Endothelial cell (in vitro differentiated cells): ENCODE measurements around the gene ZBBX. TPM values are rescaled to one million over a fixed set of nuclear protein-coding genes. Genes with fewer than 3 reads are reported as not detected.

Source experiments
- DNase-seq: peaks from one replicate; pipeline ENCODE4 v3.0.0; 2021; ENCODE audit warnings: low spot score
- H3K27ac Mint-ChIP-seq: one replicate; pipeline ENCODE4 v1.8.0; 2021; ENCODE audit warnings: mixed read lengths, inconsistent platforms; ENCODE audit not compliant: unreplicated experiment
- H3K27me3 Mint-ChIP-seq: one replicate; pipeline ENCODE4 v1.8.0; 2021; ENCODE audit warnings: mild to moderate bottlenecking, moderate library complexity, mixed read lengths, inconsistent platforms; ENCODE audit not compliant: unreplicated experiment
- H3K36me3 Mint-ChIP-seq: one replicate; pipeline ENCODE4 v1.8.0; 2021; ENCODE audit warnings: mild to moderate bottlenecking, low read depth, mixed read lengths, inconsistent platforms; ENCODE audit not compliant: unreplicated experiment
- H3K4me1 Mint-ChIP-seq: one replicate; pipeline ENCODE4 v1.8.0; 2021; ENCODE audit warnings: mild to moderate bottlenecking, mixed read lengths, inconsistent platforms; ENCODE audit not compliant: unreplicated experiment
- H3K4me3 Mint-ChIP-seq: one replicate; pipeline ENCODE4 v1.8.0; 2021; ENCODE audit warnings: mild to moderate bottlenecking, mixed read lengths, inconsistent platforms; ENCODE audit not compliant: unreplicated experiment
- H3K9me3 Mint-ChIP-seq: one replicate; pipeline ENCODE4 v1.8.0; 2021; ENCODE audit warnings: mixed read lengths, inconsistent platforms; ENCODE audit not compliant: unreplicated experiment
- total RNA-seq: library from RNA; stranded (reverse); fragmentation: NEBNext Ultra II Directional; extraction: Animal tissue kit (Norgen Biotek cat#: 25700); gene quantifications from one replicate; pipeline ENCODE4 v1.2.1, GENCODE V29; 2021; ENCODE audit not compliant: unreplicated experiment
- TF ChIP-seq, protein P1 (sequence below): fragments of 200-600 bp; sonication (generic); IDR thresholded peaks from one replicate; pipeline ENCODE4 v1.5.0; 2021; ENCODE audit warnings: antibody characterized with exemption; ENCODE audit not compliant: unreplicated experiment

The ZBBX gene
- total RNA-seq, 1 donor from 2014 or later, result 3.2 TPM

DNA sequence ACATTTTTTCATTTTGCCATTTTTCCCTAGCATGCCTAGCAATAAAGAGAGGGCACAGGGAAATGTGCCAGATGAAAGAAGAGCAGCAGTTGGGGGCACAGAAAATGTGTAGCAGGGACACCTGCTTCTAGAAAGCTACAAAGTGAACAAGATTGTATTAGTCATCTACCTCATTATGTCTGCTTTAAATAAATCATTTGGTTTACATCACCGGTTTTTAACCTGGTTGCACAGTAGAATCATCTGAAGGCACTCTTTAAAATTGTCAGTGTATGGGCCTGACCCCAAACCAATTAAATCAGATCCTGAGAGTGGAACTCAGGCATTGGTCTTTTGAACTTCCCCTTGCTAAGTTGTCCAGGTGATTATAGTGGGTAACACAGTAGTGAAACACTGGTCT, 73.8 kb downstream of the ZBBX start:
- TF ChIP-seq, protein P1, sequence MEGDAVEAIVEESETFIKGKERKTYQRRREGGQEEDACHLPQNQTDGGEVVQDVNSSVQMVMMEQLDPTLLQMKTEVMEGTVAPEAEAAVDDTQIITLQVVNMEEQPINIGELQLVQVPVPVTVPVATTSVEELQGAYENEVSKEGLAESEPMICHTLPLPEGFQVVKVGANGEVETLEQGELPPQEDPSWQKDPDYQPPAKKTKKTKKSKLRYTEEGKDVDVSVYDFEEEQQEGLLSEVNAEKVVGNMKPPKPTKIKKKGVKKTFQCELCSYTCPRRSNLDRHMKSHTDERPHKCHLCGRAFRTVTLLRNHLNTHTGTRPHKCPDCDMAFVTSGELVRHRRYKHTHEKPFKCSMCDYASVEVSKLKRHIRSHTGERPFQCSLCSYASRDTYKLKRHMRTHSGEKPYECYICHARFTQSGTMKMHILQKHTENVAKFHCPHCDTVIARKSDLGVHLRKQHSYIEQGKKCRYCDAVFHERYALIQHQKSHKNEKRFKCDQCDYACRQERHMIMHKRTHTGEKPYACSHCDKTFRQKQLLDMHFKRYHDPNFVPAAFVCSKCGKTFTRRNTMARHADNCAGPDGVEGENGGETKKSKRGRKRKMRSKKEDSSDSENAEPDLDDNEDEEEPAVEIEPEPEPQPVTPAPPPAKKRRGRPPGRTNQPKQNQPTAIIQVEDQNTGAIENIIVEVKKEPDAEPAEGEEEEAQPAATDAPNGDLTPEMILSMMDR, result no peak
- H3K27ac Mint-ChIP-seq, result no peak overlapping the region
- H3K27me3 Mint-ChIP-seq, result no peaks in the 10 kb centered on the region
- DNase-seq, result no peak
- no peaks in the 10 kb centered on the region for H3K4me1 Mint-ChIP-seq
- no peaks in the 10 kb centered on the region for H3K9me3 Mint-ChIP-seq
- H3K4me3 Mint-ChIP-seq, result no peak overlapping the region
- no peaks in the 10 kb centered on the region for H3K36me3 Mint-ChIP-seq

DNA sequence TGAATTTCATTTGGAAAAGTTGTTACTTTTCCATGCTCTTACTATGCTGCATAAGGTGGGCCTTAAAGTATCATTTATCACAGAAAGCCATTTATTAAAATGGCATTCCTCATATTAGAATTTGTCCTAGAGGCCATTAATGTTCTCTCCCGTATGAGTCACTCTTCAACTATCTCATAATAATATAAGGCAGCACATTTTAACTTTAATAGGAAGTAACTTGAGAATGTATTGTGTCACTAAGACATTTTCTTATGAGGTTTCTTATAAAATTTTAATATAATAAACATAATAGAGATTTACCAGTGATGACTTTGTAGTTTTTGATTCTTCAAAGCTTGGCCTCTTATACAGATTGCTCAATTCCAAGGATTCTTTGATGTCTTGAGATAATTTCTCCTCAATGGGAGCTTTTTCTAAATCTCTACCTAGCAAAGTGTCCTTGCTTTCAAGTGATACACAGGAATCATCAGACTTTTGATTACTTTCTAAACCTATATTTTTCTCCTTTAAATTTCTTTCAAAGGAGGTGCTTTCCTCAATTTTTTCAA, 74.7 kb downstream of the ZBBX start:
- TF ChIP-seq, protein P1, result no peak
- Mint-ChIP-seq H3K9me3 (no peaks in the 10 kb centered on the region), H3K4me1 (no peaks in the 10 kb centered on the region), H3K27me3 (no peaks in the 10 kb centered on the region), H3K36me3 (no peaks in the 10 kb centered on the region), H3K4me3 (no peak overlapping the region), H3K27ac (no peak overlapping the region)
- no peak for DNase-seq

DNA sequence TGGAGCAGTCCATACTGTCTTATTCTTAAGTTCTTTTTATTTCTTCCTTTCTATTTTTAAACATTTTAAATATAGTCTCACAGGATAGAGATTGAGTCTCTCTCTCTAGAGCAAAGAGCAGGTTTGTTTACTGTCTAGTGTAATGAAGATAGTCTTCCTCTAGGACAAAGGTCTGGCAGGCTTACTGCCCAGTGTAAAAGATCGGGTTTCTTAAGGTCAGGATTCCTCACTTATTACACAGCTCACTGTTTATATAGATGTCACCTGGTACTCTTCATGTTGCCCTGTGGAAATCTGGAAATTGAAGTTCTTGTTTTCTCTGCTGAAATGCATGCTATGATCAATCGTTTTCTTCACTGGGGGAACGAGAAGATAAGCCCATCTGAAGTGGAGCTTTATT, 76.0 kb downstream of the ZBBX start:
- no peak overlapping the region for H3K27ac Mint-ChIP-seq
- H3K27me3 Mint-ChIP-seq, result no peaks in the 10 kb centered on the region
- TF ChIP-seq, protein P1, result no peak
- H3K4me3 Mint-ChIP-seq, result no peak overlapping the region
- H3K4me1 Mint-ChIP-seq, result no peaks in the 10 kb centered on the region
- no peak for DNase-seq
- H3K9me3 Mint-ChIP-seq, result no peaks in the 10 kb centered on the region
- no peaks in the 10 kb centered on the region for H3K36me3 Mint-ChIP-seq

GRCh38 chr3:167302678-167303077, 77.4 kb downstream of the ZBBX start:
- Mint-ChIP-seq H3K27ac (no peak overlapping the region), H3K36me3 (no peaks in the 10 kb centered on the region), H3K9me3 (no peaks in the 10 kb centered on the region), H3K27me3 (no peaks in the 10 kb centered on the region), H3K4me1 (no peaks in the 10 kb centered on the region), H3K4me3 (no peak overlapping the region)
- TF ChIP-seq, protein P1, result no peak
- DNase-seq, result no peak

DNA sequence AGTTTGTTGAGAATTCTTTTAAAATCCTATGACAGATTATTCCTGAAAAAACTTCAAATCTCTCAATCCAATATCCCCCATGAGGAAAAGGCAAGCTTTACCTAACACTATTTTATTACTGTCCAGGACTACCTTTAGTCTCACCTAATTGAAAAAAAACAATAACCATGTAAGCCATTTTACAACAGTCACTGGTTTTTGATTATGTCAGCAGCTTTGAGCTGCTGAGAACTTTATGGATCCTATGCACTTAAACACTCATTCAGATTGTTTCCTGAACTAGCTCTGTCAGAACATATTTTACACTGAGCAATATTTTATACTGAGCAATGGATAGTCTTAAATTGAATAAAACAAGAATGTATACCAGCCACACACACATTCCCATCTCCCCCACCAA, 79.9 kb downstream of the ZBBX start:
- no peaks in the 10 kb centered on the region for H3K9me3 Mint-ChIP-seq
- H3K4me3 Mint-ChIP-seq, result no peak overlapping the region

More for the DNA sequence above, 79.9 kb downstream of the ZBBX start:
- H3K36me3 Mint-ChIP-seq, result no peaks in the 10 kb centered on the region
- TF ChIP-seq, protein P1, result no peak
- DNase-seq, result no peak
- no peak overlapping the region for H3K27ac Mint-ChIP-seq
- no peaks in the 10 kb centered on the region for H3K4me1 Mint-ChIP-seq
- no peaks in the 10 kb centered on the region for H3K27me3 Mint-ChIP-seq
